ENCODE results near the gene NAA40.
"Not testable (repeated sequence)": the region's sequence is repeated elsewhere in the genome, so short reads cannot be mapped to it uniquely, and the experiment has no call there.

The NAA40 gene

GRCh38 chr11:63939397-63939891 is 642 bp downstream of the NAA40 start:
- DNase-seq (ENCODE audit: low read depth in 3 of 3) = no peak

DNA sequence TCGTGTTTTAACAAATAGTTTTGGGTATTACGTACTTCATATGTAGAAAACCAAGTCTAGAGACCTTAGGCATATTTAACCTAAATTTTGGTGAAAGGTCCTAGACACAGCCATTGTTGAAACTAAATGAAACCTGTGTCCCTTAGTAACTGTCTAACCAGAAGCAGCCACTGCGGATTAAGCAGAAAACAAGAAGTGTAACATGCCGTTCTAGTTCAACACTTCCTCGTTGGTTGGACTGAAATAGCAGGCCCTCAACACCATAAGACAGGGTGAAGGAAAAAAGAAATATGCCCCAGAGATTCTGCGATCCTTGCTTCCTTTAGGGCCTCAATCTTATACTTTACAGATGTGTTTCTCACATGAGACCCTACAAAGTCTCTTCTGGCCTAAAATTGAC is 2.0 kb downstream of the NAA40 start:
- no peak for DNase-seq (ENCODE audit: low read depth in 3 of 3)

GRCh38 chr11:63941901-63942300 is 3.1 kb downstream of the NAA40 start:
- DNase-seq (ENCODE audit: low read depth in 3 of 3) = no peak

- no peak for DNase-seq (ENCODE audit: low read depth in 3 of 3)
Measured at GRCh38 chr11:63942803-63943202, 4.0 kb downstream of the NAA40 start.

DNA sequence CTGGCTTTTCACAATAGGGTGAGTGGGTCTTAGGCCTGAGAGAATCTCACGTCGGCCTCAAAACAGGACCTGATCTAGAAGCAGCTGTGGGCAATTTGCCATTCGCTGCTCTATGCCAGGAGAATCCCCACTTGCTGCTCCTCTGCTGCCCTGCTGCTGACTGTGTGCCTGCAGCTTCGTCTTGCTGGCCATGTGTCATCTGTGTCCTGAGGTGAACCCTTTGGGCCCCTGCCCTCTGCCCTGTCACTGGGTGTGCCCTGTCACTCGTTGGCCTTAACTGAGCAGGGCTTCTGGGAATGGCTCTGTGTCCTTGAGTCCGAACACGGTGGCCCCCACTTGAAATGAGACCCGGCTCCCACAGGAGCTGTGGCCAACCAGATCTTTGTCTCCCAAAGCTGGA is 6.2 kb downstream of the NAA40 start:
- DNase-seq (ENCODE audit: low read depth in 3 of 3) = no peak

DNA sequence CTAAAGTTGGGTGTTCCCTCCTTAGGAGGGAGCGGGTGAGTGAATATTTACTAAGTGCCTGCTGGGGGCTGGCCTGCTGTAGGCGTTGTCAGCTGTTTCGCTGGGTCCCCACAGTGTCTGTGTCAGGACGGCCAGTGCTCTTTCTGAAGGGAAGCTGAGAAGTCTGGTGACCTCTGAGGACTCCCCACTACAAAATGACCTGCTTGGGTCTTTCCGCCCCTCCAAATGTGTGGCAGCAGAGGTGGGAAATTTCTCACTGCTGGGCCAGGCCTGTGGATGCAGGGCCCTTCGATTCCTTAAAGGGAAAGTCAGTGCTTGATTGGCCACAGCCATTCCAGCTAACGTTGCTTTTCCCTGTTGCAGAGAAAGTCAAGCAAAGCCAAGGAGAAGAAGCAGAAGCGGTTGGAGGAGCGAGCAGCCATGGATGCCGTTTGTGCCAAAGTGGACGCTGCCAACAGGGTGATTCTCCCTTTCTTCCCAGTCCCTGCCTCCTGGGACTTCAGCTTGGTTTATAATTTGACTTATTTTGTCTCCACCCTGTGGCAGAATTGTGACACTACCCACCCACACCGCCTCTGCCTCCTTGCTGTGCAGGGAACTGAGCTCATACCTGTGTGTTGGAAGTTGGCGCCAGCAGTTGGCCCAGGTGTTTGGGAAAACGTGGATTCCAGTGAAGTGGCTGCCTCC is 6.8 kb downstream of the NAA40 start:
- DNase-seq (ENCODE audit: low read depth in 3 of 3) = peak in 1 of 3 experiments; percentile 32

- peak in 1 of 3 experiments; percentile 15 for DNase-seq (ENCODE audit: low read depth in 3 of 3)
Measured at GRCh38 chr11:63951779-63952536, 13.2 kb downstream of the NAA40 start.

GRCh38 chr11:63952570-63952969 is 13.8 kb downstream of the NAA40 start:
- no peak for DNase-seq (ENCODE audit: low read depth in 3 of 3)

GRCh38 chr11:63958008-63958407 is 19.2 kb downstream of the NAA40 start:
- DNase-seq (ENCODE audit: low read depth in 3 of 3) = no peak

- DNase-seq (ENCODE audit: low read depth in 3 of 3) = peak in 1 of 3 experiments; percentile 20
Measured at GRCh38 chr11:63961608-63962412, 23.0 kb downstream of the NAA40 start.

GRCh38 chr11:63963895-63964294 is 25.1 kb downstream of the NAA40 start:
- DNase-seq (ENCODE audit: low read depth in 3 of 3) = not testable (repeated sequence)

DNA sequence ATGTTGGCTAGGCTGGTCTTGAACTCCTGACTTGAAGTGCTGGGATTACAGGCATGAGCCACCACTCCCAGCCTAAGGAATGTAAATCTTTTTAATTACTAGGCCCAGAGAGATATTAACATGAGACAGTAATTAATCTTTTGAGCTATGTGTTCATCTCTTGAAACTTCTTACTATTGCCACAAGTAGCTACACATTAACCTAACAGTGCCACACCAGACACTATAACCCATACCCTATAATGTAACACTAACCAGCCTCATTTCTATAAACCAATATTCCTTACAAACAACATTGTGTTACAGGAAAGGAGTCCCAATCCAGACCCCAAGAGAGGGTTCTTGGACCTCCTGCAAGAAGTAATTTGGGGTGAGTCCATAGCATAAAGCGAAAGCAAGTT is 27.6 kb downstream of the NAA40 start:
- DNase-seq (ENCODE audit: low read depth in 3 of 3) = no peak

DNA sequence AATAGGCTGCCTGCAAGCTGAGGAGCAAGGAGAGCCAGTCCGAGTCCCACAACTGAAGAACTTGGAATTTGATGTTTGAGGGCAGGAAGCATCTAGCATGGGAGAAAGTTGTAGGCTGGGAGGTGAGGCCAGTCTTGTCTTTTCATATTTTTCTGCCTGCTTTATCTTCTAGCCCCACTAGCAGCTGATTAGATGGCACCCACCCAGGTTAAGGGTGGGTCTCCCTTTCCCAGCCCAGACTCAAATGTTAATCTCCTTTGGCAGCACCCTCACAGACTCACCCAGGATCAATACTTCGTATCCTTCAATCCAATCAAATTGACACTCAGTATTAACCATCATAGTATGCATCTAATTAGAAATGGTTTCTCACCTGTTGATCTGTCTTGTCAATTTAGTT is 30.7 kb downstream of the NAA40 start:
- DNase-seq (ENCODE audit: low read depth in 3 of 3) = no peak

DNA sequence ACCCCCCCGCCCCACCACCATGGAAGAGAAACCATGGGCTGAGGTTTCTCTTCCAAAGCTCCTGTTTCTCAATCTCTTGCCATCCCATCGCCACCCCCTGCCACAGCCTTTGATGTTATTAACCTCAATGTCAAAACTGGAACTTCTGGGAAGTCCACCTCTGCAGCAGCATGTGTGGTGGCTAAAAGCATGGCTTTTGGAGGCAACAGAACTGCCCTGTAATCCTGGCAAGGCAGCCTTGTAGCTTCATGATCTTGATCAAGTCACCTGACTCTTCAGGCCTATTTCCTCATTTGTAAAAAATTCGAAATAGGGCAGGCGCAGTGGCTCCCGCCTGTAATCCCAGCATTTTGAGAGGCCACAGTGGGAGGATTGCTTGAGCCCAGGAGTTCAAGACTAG is 32.1 kb downstream of the NAA40 start:
- no peak for DNase-seq (ENCODE audit: low read depth in 3 of 3)

DNA sequence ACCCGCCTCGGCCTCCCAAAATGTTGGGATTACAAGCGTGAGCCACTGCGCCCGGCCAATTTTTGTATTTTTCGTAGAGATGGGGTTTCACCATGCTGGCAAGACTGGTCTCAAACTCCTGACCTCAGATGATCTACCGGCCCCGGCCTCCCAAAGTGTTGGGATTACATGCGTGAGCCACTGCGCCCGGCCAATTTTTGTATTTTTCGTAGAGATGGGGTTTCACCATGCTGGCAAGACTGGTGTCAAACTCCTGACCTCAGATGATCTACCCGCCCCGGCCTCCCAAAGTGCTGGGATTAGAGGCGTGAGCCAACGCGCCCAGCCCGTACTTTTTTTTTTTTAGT is 35.1 kb downstream of the NAA40 start:
- not testable (repeated sequence) for DNase-seq (ENCODE audit: low read depth in 3 of 3)

- peak; percentile 85 to 95 (median 92) for DNase-seq (ENCODE audit: low read depth in 3 of 3)
Measured at GRCh38 chr11:63974259-63975143, 35.7 kb downstream of the NAA40 start, which contains the start of gene COX8A. TSS of gene COX8A (plus strand) at chr11:63974620. CDS start at chr11:63974681, 61 bp downstream.

DNA sequence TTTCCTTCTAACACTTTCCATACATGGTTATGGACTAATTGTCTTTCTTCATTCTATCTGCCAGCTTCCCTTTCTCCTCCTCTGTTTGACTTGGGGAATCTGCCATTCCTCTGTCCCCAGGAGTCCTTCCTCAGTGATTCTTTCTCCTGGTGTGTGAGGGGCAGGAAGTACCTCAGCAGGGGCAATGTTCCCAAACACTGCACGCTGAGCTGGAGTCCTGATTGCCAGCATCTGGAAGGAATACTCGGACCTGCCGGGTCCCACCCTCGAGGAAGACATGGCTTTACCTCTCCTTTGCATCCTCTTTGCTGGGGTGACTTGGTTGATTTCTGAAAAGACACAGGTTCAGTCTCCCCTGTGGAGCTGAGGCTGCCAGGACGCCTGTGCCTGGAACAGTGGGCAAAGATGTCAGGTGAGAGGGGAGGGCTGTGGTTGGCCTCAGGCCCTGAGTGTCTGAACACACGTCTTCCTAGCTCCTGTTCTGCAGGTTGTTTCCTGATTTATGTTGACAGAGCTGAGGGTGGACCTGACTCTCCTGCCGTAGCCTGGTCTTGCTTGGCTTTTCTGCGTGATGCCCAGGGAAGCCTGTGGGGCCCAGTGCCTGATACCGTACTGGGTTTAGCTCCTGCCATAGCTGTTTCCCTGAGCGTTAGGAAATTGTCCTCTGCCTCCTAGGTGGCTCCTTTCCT is 39.9 kb downstream of the NAA40 start:
- DNase-seq (ENCODE audit: low read depth in 3 of 3) = no peak

DNA sequence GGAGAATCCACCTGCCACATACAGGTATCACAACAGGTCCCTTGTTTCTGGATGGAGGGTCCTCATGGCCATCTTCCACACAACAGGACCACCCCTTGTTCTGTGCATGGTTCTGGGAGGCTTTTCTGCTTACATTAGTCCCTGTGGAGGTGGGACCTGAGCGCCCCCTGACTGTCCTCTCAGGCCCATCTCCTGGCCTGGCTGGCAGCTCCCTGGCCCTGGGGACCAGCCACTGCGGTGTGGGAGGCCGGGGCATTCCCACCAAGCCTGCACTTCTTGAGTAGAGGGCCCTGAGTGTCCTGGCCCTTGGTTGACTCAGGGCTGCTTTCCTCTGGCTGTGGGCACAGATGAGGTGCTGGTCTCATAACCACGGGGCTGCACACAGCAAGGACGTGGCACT is 40.6 kb downstream of the NAA40 start:
- no peak for DNase-seq (ENCODE audit: low read depth in 3 of 3)

GRCh38 chr11:63985812-63986155 is 47.0 kb downstream of the NAA40 start:
- DNase-seq (ENCODE audit: low read depth in 3 of 3) = peak; percentile 48 to 70 (median 49)

- peak; percentile 79 to 90 (median 80) for DNase-seq (ENCODE audit: low read depth in 3 of 3)
Measured at GRCh38 chr11:63986156-63986931, 47.5 kb downstream of the NAA40 start, which contains the start of gene OTUB1. TSS of gene OTUB1 (plus strand) at chr11:63986438. CDS start at chr11:63986457, 19 bp downstream.

All from stimulated activated CD4-positive, alpha-beta T cell treated with anti-CD3 and anti-CD28 coated beads, TNF-alpha, amount 100 ng/mL, for 24 hours (primary cell).